Measurements from ENCODE around the gene NOTCH1.

Gene NOTCH1

GRCh38 chr9:136496801-136497620 lies 48.8 kb downstream of the NOTCH1 start:
- no peaks in the 10 kb centered on the region for H3K4me1 ChIP-seq (ENCODE audit: insufficient read depth, poor library complexity, severe bottlenecking)
- no peak overlapping the region for H3K4me3 ChIP-seq (ENCODE audit: severe bottlenecking)
- H3K27me3 ChIP-seq (ENCODE audit: insufficient read depth, poor library complexity, severe bottlenecking), result no peaks in the 10 kb centered on the region
- ATAC-seq (ENCODE audit: low read depth) (no peak), DNase-seq (ENCODE audit: low spot score) (no peak)
- peaks cover 53% of the 10 kb centered on the region for H3K36me3 ChIP-seq (ENCODE audit: low read depth)
- no peak overlapping the region for H3K27ac ChIP-seq (ENCODE audit: poor library complexity, severe bottlenecking)
- H3K9me3 ChIP-seq (ENCODE audit: severe bottlenecking), result no peaks in the 10 kb centered on the region
- TF ChIP-seq, protein P1, sequence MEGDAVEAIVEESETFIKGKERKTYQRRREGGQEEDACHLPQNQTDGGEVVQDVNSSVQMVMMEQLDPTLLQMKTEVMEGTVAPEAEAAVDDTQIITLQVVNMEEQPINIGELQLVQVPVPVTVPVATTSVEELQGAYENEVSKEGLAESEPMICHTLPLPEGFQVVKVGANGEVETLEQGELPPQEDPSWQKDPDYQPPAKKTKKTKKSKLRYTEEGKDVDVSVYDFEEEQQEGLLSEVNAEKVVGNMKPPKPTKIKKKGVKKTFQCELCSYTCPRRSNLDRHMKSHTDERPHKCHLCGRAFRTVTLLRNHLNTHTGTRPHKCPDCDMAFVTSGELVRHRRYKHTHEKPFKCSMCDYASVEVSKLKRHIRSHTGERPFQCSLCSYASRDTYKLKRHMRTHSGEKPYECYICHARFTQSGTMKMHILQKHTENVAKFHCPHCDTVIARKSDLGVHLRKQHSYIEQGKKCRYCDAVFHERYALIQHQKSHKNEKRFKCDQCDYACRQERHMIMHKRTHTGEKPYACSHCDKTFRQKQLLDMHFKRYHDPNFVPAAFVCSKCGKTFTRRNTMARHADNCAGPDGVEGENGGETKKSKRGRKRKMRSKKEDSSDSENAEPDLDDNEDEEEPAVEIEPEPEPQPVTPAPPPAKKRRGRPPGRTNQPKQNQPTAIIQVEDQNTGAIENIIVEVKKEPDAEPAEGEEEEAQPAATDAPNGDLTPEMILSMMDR (IDR thresholded peaks at IDR 0.05; ENCODE audit: poor library complexity, severe bottlenecking), result no peak

GRCh38 chr9:136496181-136496580 lies 49.7 kb downstream of the NOTCH1 start:
- TF ChIP-seq, protein P1 (IDR thresholded peaks at IDR 0.05; ENCODE audit: poor library complexity, severe bottlenecking), result no peak
- Histone ChIP-seq H3K4me1 (ENCODE audit: insufficient read depth, poor library complexity, severe bottlenecking) (no peaks in the 10 kb centered on the region), H3K9me3 (ENCODE audit: severe bottlenecking) (no peaks in the 10 kb centered on the region), H3K4me3 (ENCODE audit: severe bottlenecking) (no peak overlapping the region), H3K36me3 (ENCODE audit: low read depth) (peaks cover 46% of the 10 kb centered on the region), H3K27ac (ENCODE audit: poor library complexity, severe bottlenecking) (no peak overlapping the region), H3K27me3 (ENCODE audit: insufficient read depth, poor library complexity, severe bottlenecking) (no peaks in the 10 kb centered on the region)
- DNase-seq (ENCODE audit: low spot score) (no peak), ATAC-seq (ENCODE audit: low read depth) (no peak)

GRCh38 chr9:136495238-136495800 lies 50.5 kb downstream of the NOTCH1 start:
- H3K4me1 ChIP-seq (ENCODE audit: insufficient read depth, poor library complexity, severe bottlenecking), result no peaks in the 10 kb centered on the region
- ATAC-seq (ENCODE audit: low read depth), result no peak
- no peaks in the 10 kb centered on the region for H3K27me3 ChIP-seq (ENCODE audit: insufficient read depth, poor library complexity, severe bottlenecking)
- H3K4me3 ChIP-seq (ENCODE audit: severe bottlenecking), result no peak overlapping the region
- peaks cover 38% of the 10 kb centered on the region for H3K36me3 ChIP-seq (ENCODE audit: low read depth)
- TF ChIP-seq, protein P1 (IDR thresholded peaks at IDR 0.05; ENCODE audit: poor library complexity, severe bottlenecking), result no peak
- DNase-seq (ENCODE audit: low spot score), result no peak
- no peaks in the 10 kb centered on the region for H3K9me3 ChIP-seq (ENCODE audit: severe bottlenecking)
- no peak overlapping the region for H3K27ac ChIP-seq (ENCODE audit: poor library complexity, severe bottlenecking)

DNA sequence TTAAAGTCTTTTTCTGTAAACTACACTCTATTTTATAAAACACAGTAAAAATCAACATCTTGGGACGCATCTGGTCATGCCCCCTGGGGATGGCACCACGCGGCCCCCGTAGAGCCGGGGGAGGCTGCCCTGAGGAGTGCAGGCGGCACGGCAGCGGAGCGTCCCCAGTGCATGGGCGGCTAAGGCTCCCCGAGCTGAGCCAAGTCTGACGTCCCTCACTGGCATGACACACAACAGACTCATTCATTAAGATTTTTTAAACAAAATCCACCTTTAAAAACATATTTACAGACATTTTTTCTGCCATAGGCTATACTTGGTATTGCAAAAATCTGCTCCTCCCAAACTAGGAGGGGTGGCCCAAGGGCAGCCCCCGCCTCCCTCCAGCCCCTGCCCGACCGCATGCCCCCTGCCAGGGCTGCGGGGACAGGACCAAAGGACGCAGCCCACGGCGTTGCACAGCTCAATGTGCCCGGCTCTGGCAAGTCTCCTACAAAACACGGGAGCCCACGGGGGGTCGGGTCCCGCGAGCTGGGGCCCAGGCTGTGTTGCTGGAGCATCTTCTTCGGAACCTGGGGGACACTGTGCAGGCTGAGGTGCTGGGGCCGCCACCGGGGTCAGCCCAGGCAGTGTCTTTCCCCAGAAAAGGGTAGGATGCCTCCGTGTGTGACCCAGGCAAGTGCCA lies 51.2 kb downstream of the NOTCH1 start:
- Histone ChIP-seq H3K27me3 (ENCODE audit: insufficient read depth, poor library complexity, severe bottlenecking) (no peaks in the 10 kb centered on the region), H3K27ac (ENCODE audit: poor library complexity, severe bottlenecking) (no peak overlapping the region), H3K36me3 (ENCODE audit: low read depth) (peaks cover 32% of the 10 kb centered on the region), H3K4me3 (ENCODE audit: severe bottlenecking) (no peak overlapping the region), H3K4me1 (ENCODE audit: insufficient read depth, poor library complexity, severe bottlenecking) (no peaks in the 10 kb centered on the region), H3K9me3 (ENCODE audit: severe bottlenecking) (no peaks in the 10 kb centered on the region)
- ATAC-seq (ENCODE audit: low read depth), result no peak
- no peak for DNase-seq (ENCODE audit: low spot score)
- TF ChIP-seq, protein P1 (IDR thresholded peaks at IDR 0.05; ENCODE audit: poor library complexity, severe bottlenecking), result no peak
